ENCODE results near the gene SPACA5. TPM values are rescaled to one million over a fixed set of nuclear protein-coding genes. Genes with fewer than 3 reads are reported as not detected.
"Not testable (repeated sequence)": the region's sequence is repeated elsewhere in the genome, so short reads cannot be mapped to it uniquely, and the experiment has no call there.

The SPACA5 gene
- not detected in 2 replicates for total RNA-seq (2014; rRNA removed; shearing (Covaris generic); ENCODE audit: low replicate concordance)

- in situ Hi-C loops (cut with HindIII; ENCODE audit: low pct_unique_long_range_greater_than_20kb, low sequenced_read_pairs); DNase-seq (ENCODE audit: low read depth): not testable (repeated sequence)
Observed at GRCh38 chrX:48006688-48007087, at the start of gene SPACA5. SPACA5 (plus strand) TSS chrX:48006988; CDS start chrX:48007803, 815 bp downstream.

GRCh38 chrX:47958206-47958605, 48.6 kb upstream of the SPACA5 start:
- in situ Hi-C loops (cut with HindIII; ENCODE audit: low pct_unique_long_range_greater_than_20kb, low sequenced_read_pairs); DNase-seq (ENCODE audit: low read depth): not testable (repeated sequence)

DNA sequence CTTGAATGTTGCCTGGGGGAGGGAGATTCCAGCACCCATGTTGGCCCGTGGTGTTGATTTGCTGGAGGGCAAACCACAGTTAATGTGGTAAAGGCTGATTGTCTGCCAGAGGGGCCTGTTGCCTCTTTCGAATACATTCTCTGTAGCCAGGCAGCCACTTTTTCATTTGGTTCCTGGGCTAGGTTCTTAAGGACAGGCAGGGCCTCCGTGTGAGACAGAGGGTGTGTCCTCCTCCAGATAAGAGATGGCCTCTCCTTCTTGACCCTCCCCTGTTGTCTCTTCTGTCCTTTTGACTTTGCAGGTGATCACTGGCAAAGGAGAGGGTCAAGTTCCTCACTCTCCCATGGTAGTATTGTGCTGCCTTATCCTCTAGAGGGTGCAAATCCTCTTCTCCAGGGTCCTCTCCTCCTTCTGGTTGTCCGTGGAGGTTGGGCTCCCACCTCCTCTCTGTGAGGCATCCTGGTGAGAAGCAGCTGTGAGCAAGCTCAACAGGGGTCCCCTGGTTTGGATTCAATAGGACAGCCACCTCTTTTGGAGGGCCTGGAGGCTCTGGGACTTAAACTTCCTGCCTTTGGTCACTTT, 47.9 kb upstream of the SPACA5 start:
- in situ Hi-C loops (cut with HindIII; ENCODE audit: low pct_unique_long_range_greater_than_20kb, low sequenced_read_pairs), result no loop called here
- DNase-seq (ENCODE audit: low read depth), result no peak

DNA sequence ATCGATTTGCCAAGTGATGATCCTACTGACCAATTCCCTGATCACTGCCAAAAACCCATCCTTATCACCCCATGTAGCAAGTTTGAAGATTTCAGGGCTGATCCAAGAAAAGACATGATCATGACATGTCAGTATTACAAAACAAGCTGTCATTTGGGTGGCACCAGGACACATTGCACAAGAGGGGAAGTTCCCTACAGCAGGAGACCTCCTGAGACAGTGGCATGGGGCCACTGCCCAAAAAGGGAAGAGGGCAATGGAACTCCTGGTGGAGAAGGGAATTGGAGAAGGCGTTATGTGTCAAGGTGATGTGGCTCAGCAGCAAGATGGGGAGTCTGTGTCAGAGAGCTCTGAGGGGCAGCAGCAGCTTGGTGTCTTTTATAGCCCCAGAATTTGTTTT, 46.4 kb upstream of the SPACA5 start:
- no peak for DNase-seq (ENCODE audit: low read depth)
- in situ Hi-C loops (cut with HindIII; ENCODE audit: low pct_unique_long_range_greater_than_20kb, low sequenced_read_pairs), result no loop called here

GRCh38 chrX:47961830-47962229, 45.0 kb upstream of the SPACA5 start:
- in situ Hi-C loops (cut with HindIII; ENCODE audit: low pct_unique_long_range_greater_than_20kb, low sequenced_read_pairs); DNase-seq (ENCODE audit: low read depth): not testable (repeated sequence)

DNA sequence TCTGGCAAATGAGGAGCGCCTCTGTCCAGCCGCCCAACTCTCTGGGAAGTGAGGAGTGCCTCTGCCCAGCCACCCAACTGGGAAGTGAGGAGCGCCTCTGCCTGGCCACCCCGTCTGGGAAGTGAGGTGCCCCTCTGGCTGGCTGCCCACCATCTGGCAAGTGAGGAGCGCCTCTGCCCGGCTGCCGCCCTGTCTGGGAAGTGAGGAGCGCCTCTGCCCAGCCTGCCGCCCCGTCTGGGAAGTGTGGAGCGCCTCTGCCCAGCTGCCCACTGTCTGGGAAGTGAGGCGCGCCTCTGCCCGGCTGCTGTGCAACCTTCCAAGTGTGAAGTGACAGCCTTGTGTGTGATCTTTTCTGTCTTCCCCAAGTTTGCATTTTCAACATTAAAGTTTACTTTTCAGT, 41.3 kb upstream of the SPACA5 start:
- DNase-seq (ENCODE audit: low read depth); in situ Hi-C loops (cut with HindIII; ENCODE audit: low pct_unique_long_range_greater_than_20kb, low sequenced_read_pairs): not testable (repeated sequence)

GRCh38 chrX:47973235-47973634, 33.6 kb upstream of the SPACA5 start:
- DNase-seq (ENCODE audit: low read depth), result no peak
- in situ Hi-C loops (cut with HindIII; ENCODE audit: low pct_unique_long_range_greater_than_20kb, low sequenced_read_pairs), result no loop called here

- DNase-seq (ENCODE audit: low read depth), result no peak
- in situ Hi-C loops (cut with HindIII; ENCODE audit: low pct_unique_long_range_greater_than_20kb, low sequenced_read_pairs), result no loop called here
Observed at GRCh38 chrX:47976254-47977151, 30.3 kb upstream of the SPACA5 start.

DNA sequence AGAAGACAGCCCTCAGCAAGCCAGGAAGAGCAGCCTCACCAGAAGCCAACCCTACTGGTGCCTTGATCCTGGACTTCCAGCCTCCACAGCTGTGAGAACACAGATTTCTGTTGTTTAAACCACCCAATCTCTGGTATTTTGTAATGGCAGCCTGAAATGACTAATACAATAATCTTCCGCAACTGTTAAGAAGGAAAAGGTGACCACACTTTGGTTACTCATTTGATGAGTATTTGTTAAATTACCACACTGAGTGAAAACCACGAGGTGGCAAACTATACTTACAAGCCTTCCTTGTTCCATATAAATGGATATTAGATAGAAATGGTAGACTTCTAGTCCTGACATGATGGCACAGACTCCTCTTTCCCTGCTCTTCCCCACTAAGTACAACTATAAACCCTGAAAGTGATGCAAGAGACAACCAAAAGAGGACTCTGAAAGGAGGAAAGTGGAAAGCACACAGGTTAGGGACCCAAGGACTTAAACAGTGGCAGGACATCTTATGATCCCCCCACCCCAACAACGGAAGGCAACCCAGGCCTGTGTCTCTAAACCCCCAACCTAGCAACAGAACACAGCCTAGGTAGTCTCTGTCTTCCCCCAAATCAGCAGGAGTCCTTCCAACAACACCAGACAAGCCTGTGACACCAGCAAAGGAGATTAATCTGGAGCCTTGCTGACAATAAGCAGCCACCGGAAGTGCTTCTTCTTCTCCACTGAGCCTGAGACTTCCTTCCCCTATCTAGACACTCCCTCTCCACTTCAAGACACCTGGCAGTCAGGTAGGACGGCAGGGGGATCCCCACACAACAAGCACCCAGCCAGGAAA, 15.3 kb upstream of the SPACA5 start:
- in situ Hi-C loops (cut with HindIII; ENCODE audit: low pct_unique_long_range_greater_than_20kb, low sequenced_read_pairs), result no loop called here
- DNase-seq (ENCODE audit: low read depth), result peak; percentile 13

GRCh38 chrX:47992095-47992380, 14.8 kb upstream of the SPACA5 start:
- in situ Hi-C loops (cut with HindIII; ENCODE audit: low pct_unique_long_range_greater_than_20kb, low sequenced_read_pairs), result no loop called here
- DNase-seq (ENCODE audit: low read depth), result no peak

GRCh38 chrX:47992669-47993068, 14.1 kb upstream of the SPACA5 start:
- no peak for DNase-seq (ENCODE audit: low read depth)
- in situ Hi-C loops (cut with HindIII; ENCODE audit: low pct_unique_long_range_greater_than_20kb, low sequenced_read_pairs), result no loop called here

- no peak for DNase-seq (ENCODE audit: low read depth)
- in situ Hi-C loops (cut with HindIII; ENCODE audit: low pct_unique_long_range_greater_than_20kb, low sequenced_read_pairs), result no loop called here
Observed at GRCh38 chrX:48001260-48001659, 5.5 kb upstream of the SPACA5 start.

GRCh38 chrX:48002319-48002718, 4.5 kb upstream of the SPACA5 start:
- no peak for DNase-seq (ENCODE audit: low read depth)
- in situ Hi-C loops (cut with HindIII; ENCODE audit: low pct_unique_long_range_greater_than_20kb, low sequenced_read_pairs), result no loop called here

GRCh38 chrX:48002929-48003328, 3.9 kb upstream of the SPACA5 start:
- in situ Hi-C loops (cut with HindIII; ENCODE audit: low pct_unique_long_range_greater_than_20kb, low sequenced_read_pairs), result no loop called here
- no peak for DNase-seq (ENCODE audit: low read depth)

DNA sequence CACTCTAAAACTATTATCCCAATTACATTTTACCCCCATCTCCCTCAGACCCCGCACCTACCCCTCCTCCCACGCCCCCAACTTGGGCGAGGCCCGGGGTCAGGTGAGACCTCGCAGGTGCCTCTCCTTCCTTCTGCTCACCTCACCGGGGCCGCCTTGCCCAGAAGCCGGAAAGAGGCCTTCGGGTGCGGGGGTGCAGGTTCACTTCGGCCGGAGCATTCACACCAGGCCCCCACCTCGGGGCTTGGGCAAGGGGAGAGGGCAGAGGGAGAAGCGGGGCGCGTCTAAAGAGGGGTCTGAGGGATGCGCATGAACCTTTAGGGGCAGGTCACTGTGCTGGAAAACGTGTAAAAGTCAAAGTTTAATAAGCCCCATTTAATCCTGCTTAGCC, 3.4 kb upstream of the SPACA5 start:
- in situ Hi-C loops (cut with HindIII; ENCODE audit: low pct_unique_long_range_greater_than_20kb, low sequenced_read_pairs), result no loop called here

DNA sequence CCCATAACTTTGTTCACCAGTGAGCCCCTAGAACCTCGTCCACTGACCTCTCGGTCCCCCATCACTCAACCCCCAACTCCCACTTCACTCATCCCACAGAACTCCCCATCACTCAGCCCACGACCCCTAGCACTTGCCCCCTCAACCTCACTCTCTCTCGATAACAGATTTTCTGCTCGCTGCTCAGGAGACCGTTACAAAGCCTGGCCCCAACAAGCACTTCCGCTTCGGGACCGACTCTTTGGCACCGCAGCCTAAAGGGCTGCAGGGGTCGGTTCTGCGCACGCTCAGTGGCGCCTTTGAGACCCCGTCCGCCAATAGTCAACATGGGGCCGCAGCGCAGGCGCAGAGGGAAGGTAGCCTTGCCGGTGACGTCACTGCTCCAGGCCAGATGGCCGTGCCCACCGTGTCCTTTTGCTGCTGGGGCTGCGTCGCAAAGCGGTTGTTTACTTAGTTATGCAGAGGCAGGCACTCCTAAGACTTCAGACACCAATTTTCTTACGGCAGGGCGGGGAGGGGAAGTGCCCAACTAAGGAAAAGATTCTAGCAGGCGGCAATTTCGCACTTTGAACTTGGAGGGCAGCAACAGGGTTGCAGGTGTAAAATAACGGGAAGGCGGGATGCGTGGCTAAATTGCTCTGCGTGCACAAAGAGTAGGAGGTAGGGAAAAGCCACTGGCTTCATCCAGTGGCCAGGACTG, 2.9 kb upstream of the SPACA5 start, which contains the start of gene ZNF182:
Gene ZNF182 (minus strand): TSS at position 232 of the 700 bp plus-strand sequence. CDS start 1,380 bp downstream, outside the sequence.
- in situ Hi-C loops (cut with HindIII; ENCODE audit: low pct_unique_long_range_greater_than_20kb, low sequenced_read_pairs), result no loop called here
- DNase-seq (ENCODE audit: low read depth), result peak; percentile 89

More for the DNA sequence above, 3.4 kb upstream of the SPACA5 start:
- no peak for DNase-seq (ENCODE audit: low read depth)

- DNase-seq (ENCODE audit: low read depth); in situ Hi-C loops (cut with HindIII; ENCODE audit: low pct_unique_long_range_greater_than_20kb, low sequenced_read_pairs): not testable (repeated sequence)
Observed at GRCh38 chrX:48009445-48009960, 2.7 kb downstream of the SPACA5 start.

All from Caki2 (cell line).